Sigmoid colon (tissue), 4 donors: ENCODE measurements around the gene THBS4.

Experiments used
- CTCF ChIP-seq, 4 experiments: fragments of 450-650 bp in 3 of 4; fragments of 200-600 bp in 1 of 4; IDR thresholded peaks; one replicate each; pipeline ENCODE4 v1.5.1; 2016 to 2019; ENCODE audit warnings: antibody characterized with exemption in 4 of 4, mild to moderate bottlenecking in 3 of 4, moderate library complexity in 2 of 4
- EP300 ChIP-seq, 4 donors: sonication (generic); formaldehyde crosslinking; IDR thresholded peaks; one replicate each; pipeline ENCODE4 v1.6.1; 2017; ENCODE audit warnings: antibody characterized with exemption in 4 of 4
- POLR2A ChIP-seq, 2 donors: fragments of 450-650 bp; IDR thresholded peaks; one replicate each; pipeline ENCODE4 v1.6.1; 2016; ENCODE audit warnings: antibody characterized with exemption in 2 of 2, mild to moderate bottlenecking in 2 of 2, moderate library complexity in 2 of 2

- TF ChIP-seq CTCF (IDR thresholded peaks at IDR 0.05): no peak
- TF ChIP-seq POLR2A (IDR thresholded peaks at IDR 0.05): no peak
- no peak for TF ChIP-seq EP300 (IDR thresholded peaks at IDR 0.05)
Measured at GRCh38 chr5:80055491-80056170, 20.5 kb downstream of the THBS4 start.
